ENCODE results near the gene ZMAT5. TPM values are rescaled to one million over a fixed set of nuclear protein-coding genes. Genes with fewer than 3 reads are reported as not detected.

Gene ZMAT5
- total and polyA plus RNA-seq, 2 of the 13 experiments (the other 11 are each of a cell fraction or from before 2014, with no cell fraction given) = 20.7 to 27.8 TPM

- TF ChIP-seq ZBTB4 (CRISPR knock-in tag; IDR thresholded peaks at IDR 0.05; ENCODE audit: borderline replicate concordance) (0 out of 2 replicates have a peak, but pooled peaks have one; percentile 42), NAIF1 (CRISPR knock-in tag; IDR thresholded peaks at IDR 0.05; ENCODE audit: borderline replicate concordance) (0 out of 2 replicates have a peak, but pooled peaks have one; percentile 48), NFAT5 (CRISPR knock-in tag; IDR thresholded peaks at IDR 0.05) (0 out of 2 replicates have a peak, but pooled peaks have one; percentile 53), ZNF672 (CRISPR knock-in tag; IDR thresholded peaks at IDR 0.05) (no peak), TBX3 (IDR thresholded peaks at IDR 0.05; ENCODE audit: borderline replicate concordance) (no peak), ZNF253 (CRISPR knock-in tag; IDR thresholded peaks at IDR 0.05; ENCODE audit: borderline replicate concordance) (no peak), ZNF558 (CRISPR knock-in tag; IDR thresholded peaks at IDR 0.05; ENCODE audit: borderline replicate concordance) (peak; percentile 48; the same call in 1 of the 2 replicates), ATF5 (CRISPR knock-in tag; IDR thresholded peaks at IDR 0.05; ENCODE audit: low read depth) (no peak), CBX5 (CRISPR knock-in tag; IDR thresholded peaks at IDR 0.05; ENCODE audit: borderline replicate concordance) (no peak), REXO4 (CRISPR knock-in tag; IDR thresholded peaks at IDR 0.05; ENCODE audit: borderline replicate concordance) (no peak), ZSCAN31 (CRISPR knock-in tag; IDR thresholded peaks at IDR 0.05; ENCODE audit: low read depth) (no peak), TAF1 (CRISPR knock-in tag; IDR thresholded peaks at IDR 0.05) (peak; percentile 97), ZNF83 (CRISPR knock-in tag; IDR thresholded peaks at IDR 0.05; ENCODE audit: borderline replicate concordance) (0 out of 2 replicates have a peak, but pooled peaks have one; percentile 68), SKIL (CRISPR knock-in tag; IDR thresholded peaks at IDR 0.05; ENCODE audit: borderline replicate concordance) (no peak), ZNF256 (CRISPR knock-in tag; conservative IDR thresholded peaks at IDR 0.05) (no peak), ZNF589 (CRISPR knock-in tag; conservative IDR thresholded peaks at IDR 0.05) (no peak; the same call in 1 of the 2 replicates)
Observed at GRCh38 chr22:29767171-29768051, 604 bp upstream of the ZMAT5 start, which contains the start of gene UQCR10 (continued).
